ENCODE data around the gene TSPAN4.

The TSPAN4 gene

DNA sequence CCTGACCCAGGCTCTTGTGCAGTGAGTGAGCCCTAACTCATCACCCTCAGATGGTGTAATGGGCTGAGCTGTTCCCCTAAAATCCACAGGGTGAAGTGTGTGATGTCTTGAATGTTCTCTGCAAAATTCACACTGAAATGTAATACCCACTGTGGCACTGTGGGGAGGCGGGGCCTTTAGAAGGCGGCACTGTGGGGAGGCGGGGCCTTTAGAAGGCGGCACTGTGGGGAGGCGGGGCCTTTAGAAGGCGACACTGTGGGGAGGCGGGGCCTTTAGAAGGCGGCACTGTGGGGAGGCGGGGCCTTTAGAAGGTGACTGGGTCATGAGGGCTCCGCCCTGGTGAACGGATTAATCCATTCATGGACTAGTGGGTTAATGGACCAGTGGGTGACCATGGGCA is 34.9 kb downstream of the TSPAN4 start:
- DNase-seq (ENCODE audit: extremely low spot score): no peak
- TF ChIP-seq, protein P1, sequence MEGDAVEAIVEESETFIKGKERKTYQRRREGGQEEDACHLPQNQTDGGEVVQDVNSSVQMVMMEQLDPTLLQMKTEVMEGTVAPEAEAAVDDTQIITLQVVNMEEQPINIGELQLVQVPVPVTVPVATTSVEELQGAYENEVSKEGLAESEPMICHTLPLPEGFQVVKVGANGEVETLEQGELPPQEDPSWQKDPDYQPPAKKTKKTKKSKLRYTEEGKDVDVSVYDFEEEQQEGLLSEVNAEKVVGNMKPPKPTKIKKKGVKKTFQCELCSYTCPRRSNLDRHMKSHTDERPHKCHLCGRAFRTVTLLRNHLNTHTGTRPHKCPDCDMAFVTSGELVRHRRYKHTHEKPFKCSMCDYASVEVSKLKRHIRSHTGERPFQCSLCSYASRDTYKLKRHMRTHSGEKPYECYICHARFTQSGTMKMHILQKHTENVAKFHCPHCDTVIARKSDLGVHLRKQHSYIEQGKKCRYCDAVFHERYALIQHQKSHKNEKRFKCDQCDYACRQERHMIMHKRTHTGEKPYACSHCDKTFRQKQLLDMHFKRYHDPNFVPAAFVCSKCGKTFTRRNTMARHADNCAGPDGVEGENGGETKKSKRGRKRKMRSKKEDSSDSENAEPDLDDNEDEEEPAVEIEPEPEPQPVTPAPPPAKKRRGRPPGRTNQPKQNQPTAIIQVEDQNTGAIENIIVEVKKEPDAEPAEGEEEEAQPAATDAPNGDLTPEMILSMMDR (IDR thresholded peaks at IDR 0.05; ENCODE audit: control extremely low read depth, extremely low read depth, low read depth, missing control alignments): no peak
- CTCF ChIA-PET: interaction anchor here (1.9 kb wide), 1 partner anchor 30 kb away, joined by 5 read pairs; no protein-coding TSS in a partner anchor
- POLR2A ChIA-PET: no interaction called here

DNA sequence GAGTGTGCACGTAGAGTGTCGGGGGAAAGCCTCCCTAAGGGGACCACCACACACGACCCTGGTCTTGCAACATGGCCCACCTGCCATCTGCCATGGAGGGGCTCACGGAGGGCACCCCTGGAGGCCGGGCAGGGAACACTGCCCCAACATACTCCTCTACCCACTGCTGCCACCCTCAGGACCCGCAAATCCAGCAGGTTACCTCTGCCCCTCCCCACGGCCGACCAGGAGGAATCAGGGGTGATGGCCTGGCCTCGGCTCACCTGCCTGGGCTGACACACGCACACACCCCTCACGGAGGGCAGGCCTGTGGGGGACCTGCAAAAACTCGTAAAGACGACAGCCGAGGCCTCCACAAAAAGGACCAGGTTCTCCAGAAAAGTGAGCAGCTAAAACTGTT is 37.8 kb downstream of the TSPAN4 start:
- TF ChIP-seq, protein P1 (IDR thresholded peaks at IDR 0.05; ENCODE audit: control extremely low read depth, extremely low read depth, low read depth, missing control alignments): no peak
- POLR2A ChIA-PET: no interaction called here
- CTCF ChIA-PET: no interaction called here
- DNase-seq (ENCODE audit: extremely low spot score): no peak

DNA sequence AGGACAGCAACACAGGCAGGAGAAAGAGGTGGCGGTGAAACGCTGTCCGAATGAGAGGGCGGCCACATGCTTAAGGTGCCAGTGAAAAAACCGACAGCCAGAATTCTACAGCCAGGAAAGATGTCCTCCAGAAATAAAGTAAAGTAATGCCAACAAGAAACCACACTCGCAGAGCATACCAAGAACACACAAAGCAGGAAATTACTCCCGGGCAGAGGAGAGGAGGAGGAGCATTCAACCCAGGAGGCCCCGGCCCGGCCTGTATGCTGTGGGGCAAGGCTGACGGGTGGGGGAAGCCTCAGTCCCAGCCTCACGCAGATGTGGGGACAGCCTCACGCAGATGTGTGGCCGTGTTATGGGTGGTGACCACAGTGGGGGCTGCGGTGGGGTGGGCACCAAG is 39.9 kb downstream of the TSPAN4 start:
- ChIA-PET CTCF (no interaction called here), POLR2A (no interaction called here)
- TF ChIP-seq, protein P1 (IDR thresholded peaks at IDR 0.05; ENCODE audit: control extremely low read depth, extremely low read depth, low read depth, missing control alignments): no peak
- no peak for DNase-seq (ENCODE audit: extremely low spot score)

DNA sequence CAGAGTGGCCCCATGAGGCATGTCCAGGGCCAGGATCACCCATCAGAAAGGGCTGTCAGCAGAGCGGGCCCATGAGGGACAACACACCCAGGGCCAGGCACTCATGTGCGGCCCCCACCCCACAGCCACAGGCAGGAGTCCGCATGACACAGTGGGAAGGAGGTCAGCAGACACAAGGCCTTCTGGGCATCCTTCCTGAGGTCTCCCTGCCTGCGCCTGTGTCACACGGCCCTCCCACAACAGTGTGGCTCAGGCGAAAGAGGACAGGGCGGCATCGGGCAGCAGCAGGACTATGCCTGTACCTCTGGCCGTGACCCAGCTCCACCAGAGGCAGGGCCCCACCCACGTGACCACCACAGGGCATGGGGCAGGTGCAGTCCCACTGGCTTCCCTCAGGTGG is 40.9 kb downstream of the TSPAN4 start:
- TF ChIP-seq, protein P1 (IDR thresholded peaks at IDR 0.05; ENCODE audit: control extremely low read depth, extremely low read depth, low read depth, missing control alignments): no peak
- CTCF ChIA-PET: no interaction called here
- POLR2A ChIA-PET: no interaction called here

DNA sequence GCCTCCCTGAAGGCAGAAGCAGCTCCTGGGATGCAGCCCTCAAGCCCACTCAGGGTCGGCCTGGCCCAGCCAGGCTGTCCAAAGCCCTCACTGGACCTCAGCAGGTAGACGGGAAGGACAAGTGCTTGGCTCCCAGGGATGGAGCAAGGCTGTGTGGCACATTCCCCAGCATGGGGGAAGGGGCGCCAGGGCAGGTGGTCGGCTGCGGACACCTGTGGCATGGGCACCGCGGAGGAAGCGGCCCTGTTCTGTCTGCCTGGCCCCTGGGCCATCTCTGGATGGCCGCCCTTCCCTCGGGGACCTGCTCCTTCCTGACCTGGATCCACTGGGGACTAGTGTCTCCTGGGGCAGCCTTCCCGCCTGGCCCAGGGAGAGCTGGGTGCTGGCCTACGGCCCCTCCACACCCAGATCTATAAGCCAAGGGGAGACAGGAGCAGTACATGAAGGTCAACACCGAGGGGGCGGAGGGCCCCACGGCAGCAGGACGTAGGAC is 42.0 kb downstream of the TSPAN4 start:
- CTCF ChIA-PET: no interaction called here
- POLR2A ChIA-PET: no interaction called here
- TF ChIP-seq, protein P1 (IDR thresholded peaks at IDR 0.05; ENCODE audit: control extremely low read depth, extremely low read depth, low read depth, missing control alignments): no peak
- DNase-seq (ENCODE audit: extremely low spot score): no peak

More for the DNA sequence above, 40.9 kb downstream of the TSPAN4 start:
- no peak for DNase-seq (ENCODE audit: extremely low spot score)

DNA sequence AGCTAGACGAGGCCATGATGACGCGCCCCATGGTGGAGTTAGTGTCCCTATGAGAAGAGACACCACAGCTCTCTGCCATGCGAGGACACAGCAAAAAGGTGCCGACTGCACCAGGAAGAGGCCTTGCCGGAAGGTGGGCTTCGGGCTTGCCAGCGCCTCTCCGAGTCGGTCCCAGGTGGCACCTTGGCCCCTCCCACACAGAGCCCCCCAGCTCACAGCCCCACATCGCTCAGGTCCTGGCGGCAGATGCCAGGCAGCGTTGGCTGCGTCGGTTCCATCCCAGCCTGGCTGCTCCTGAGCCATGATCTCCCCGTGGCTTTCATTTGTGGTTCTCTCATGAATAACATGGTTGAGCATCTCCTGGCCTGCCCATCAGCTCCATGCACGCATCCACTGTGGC is 43.9 kb downstream of the TSPAN4 start:
- DNase-seq (ENCODE audit: extremely low spot score): no peak
- TF ChIP-seq, protein P1 (IDR thresholded peaks at IDR 0.05; ENCODE audit: control extremely low read depth, extremely low read depth, low read depth, missing control alignments): no peak
- POLR2A ChIA-PET: no interaction called here
- CTCF ChIA-PET: no interaction called here

DNA sequence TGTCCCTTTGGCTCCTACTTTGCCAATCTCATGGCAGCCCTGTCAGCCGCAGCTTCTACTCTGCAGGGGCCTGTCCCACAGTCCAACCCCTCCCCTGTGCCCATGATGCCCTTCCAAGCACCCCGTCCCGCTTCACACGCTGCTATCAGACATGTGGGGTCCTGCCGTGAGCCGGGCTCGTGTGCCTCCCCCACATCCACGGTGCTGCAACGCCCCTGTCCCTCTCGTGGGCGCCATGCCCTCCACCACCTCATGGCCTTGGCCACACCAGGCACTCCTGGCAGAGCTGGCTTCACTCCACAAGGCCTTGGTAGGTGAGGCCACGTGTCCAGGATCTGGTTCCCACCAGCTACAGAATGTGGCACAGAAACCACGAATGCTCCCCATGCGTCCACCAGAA is 44.9 kb downstream of the TSPAN4 start:
- no peak for DNase-seq (ENCODE audit: extremely low spot score)
- ChIA-PET CTCF (interaction anchor here (1.0 to 1.5 kb wide), 2 partner anchors 8 to 1264 kb away, joined by 3 to 5 read pairs; no protein-coding TSS in a partner anchor), POLR2A (no interaction called here)
- TF ChIP-seq, protein P1 (IDR thresholded peaks at IDR 0.05; ENCODE audit: control extremely low read depth, extremely low read depth, low read depth, missing control alignments): no peak

All from GM10248 (cell line).